CD4-positive, alpha-beta T cell treated with Interleukin-4 for 1 hour (primary cell): ENCODE measurements around the gene FNBP1L.
A peak's percentile ranks its signal among the peaks of the same experiment; 100 is the strongest.
"Not testable (repeated sequence)": the region's sequence is repeated elsewhere in the genome, so short reads cannot be mapped to it uniquely, and the experiment has no call there.

ENCODE experiments used
- DNase-seq, 2 donors: peaks; one replicate each; pipeline ENCODE4 v3.0.0-alpha.2; 2020 to 2022

The FNBP1L gene

DNA sequence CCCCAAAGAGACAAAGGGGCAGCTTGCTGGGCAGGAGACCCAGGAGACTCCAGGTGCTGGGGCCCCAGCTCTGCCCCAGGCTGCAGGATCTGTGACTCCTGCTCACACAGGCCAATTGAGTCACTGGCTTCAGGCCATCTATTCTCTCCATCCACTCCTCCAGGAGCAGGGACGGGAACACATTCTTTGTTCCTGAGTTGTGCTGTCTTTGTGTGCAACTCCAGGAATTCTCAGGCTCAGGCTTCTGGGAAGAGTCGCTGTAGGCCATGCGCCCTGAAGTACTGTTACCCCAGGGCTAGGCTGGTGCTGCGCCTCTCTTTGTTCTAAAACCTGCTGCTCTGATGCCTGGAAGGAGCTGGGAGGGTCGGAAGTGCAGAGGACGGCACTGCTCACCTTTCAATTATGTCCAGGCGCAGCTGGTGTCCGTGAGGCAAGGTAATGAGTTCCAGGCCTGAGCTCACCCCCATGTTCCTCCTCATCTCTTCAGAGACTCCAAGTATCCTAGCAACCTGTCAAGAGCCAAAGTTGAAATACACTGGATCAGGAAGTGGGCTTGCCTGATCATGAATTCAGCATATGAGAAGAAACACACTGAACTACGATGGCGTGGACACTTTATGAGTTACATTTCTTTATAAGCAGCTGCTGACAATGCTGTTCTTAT is 127.8 kb downstream of the FNBP1L start:
- no peak for DNase-seq

DNA sequence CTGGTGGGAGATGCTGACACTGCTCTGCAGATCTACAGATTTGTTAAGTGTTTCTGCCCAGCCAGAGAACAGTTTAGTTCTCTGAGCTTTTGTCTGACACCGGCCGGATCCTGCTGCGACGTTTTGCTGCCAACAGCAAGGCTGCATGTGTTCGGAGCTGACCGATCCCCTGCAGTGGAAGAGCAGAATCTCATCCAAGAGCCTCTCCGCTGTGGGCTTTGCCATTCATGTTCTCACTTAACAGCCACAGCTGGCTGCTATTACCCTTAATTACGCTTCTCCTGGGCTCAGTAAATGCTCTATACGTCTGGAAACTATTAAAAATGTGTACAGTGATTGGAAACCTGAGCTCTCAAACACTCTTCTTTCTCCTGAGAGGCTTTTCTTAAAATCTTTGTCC is 128.4 kb downstream of the FNBP1L start:
- no peak for DNase-seq

DNA sequence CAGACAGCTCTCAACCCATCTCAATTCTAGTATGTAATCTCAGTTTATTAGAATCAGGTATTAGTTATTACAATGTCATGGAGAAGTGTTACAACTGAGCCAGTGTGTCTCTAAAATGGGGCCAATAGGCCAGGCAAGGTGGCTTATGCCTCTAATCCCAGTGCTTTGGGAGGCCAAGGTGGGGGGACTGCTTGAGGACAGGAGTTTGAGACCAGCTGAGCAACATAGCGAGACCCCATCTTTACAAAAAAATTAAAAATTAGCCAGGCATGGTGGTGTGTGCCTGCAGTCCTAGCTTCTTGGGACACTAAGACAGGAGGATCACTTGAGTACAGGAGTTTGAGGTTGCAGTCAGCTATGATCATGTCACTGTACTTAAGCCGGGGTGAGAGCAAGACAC is 128.8 kb downstream of the FNBP1L start:
- DNase-seq = no peak

DNA sequence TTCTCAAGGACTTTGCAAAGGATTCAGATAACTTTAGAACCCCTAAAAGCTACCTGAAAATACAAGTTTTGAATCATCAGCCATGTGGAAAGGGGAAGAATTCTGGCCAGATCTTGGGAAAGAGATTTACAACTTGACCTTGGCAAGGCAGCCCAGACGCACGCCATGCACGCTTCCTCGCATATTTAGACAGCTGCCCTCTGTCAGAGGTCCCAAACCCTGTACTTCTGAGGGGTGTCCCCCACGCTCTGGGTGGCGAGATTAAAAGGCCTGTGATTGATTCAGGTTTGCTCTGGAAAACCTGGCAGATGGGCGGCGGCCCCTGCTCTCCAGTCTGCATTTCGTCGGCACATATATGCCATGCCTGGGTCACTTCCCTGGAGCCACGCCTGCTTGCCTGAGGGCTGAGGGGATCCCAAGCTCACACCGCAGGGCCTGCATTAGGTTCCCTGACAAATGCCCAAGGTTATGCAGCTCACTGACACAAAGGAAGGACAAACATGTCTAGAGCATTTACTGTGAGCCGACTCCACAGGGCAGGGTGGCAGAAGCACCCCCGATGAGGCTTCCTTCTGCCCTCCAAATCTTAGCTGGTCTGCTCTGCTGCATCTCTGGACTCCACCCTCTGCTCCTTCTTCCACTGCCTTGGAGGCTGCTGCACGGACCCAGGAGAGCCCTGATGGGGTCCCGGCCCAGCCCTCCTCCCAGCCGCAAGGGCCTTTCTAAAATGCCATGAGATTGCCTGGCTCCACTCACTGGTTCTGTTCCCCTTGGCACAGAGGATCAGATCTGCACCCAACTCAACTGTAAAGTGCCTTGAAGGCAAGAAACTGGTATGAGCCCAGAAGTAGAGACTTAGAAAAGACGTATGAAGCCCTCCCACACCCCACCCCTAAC is 129.9 kb downstream of the FNBP1L start:
- no peak for DNase-seq

DNA sequence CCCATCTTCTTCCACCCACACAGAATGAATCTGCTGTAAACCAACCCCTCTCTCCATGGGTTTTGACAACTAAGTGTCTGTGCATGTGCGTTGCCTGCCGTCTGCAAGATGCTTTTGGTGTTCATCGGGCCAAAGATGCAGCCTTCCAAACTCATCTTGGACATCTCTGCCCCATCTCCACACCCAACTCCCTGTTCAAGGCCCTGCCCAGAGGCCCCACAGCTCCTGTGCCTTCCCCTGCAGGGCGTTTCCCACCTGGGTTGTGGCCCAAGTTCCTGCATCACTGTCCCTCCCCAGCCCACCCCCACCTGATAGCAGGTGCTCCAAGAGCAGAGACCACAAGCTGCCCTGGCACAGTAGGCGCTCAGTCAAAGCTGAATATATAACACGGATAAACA is 130.5 kb downstream of the FNBP1L start:
- no peak for DNase-seq

DNA sequence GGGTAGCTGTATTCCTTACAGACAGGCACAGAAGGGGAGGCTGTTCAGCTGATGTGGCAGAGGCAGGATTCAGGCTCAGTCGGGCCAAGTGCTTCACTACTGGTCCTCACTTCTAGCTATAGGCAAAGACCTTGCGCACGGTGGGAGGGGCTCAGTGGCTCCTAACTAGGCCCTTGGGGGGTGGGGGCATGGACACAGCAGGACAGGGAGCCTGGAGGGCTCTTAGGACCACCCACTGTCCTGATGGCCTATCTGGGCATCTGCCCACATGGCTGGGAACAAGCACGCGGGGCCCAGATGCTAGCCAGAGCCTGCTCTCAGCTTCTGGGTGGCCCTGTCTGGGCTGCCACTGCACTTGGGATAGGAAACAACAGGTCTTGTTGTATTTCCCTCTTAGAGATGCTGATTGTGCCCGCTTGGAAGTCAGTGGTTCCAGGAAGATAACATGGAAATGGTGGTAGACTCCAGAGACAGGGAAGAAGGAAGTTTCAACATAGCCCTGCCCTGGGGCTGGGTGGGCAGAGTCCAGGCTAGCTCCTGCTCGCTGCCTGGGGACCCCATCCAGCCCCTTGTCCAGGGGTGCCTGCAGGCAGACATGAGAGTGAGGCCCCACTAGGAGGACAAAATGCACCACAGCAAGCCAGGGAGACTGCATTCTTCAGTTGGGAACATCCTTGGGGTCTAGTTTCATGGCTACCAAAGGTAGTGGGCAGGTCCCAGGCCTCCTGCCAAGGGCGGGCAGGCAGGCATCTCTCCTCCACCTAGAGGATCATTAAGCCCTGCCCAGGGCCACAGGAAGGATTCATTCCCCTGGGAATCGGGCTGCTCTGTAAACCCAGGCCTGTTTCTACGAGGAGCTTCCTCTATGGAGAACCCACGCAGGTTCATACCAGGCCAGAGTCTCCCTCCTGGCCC is 131.2 kb downstream of the FNBP1L start:
- DNase-seq = no peak

DNA sequence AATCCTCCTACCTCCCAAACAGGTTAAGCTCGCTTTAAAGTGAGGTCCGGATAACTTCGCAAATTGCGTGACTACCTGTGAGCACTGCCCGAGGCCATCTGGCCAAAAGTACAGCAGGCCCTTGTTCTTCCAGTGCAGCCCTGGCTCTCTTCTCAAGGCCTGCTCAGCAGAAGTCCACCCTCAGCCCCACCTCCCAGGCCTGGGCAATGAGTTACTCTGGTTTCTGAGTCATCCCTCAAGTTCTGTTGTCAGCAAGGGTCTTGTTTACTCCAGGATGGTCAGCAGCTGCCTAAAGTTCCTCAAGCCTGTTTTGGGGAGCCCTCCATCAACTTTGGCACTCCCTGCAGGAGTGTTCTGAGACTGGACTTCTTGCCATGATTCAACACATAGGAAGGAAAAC is 132.0 kb downstream of the FNBP1L start:
- DNase-seq = no peak

DNA sequence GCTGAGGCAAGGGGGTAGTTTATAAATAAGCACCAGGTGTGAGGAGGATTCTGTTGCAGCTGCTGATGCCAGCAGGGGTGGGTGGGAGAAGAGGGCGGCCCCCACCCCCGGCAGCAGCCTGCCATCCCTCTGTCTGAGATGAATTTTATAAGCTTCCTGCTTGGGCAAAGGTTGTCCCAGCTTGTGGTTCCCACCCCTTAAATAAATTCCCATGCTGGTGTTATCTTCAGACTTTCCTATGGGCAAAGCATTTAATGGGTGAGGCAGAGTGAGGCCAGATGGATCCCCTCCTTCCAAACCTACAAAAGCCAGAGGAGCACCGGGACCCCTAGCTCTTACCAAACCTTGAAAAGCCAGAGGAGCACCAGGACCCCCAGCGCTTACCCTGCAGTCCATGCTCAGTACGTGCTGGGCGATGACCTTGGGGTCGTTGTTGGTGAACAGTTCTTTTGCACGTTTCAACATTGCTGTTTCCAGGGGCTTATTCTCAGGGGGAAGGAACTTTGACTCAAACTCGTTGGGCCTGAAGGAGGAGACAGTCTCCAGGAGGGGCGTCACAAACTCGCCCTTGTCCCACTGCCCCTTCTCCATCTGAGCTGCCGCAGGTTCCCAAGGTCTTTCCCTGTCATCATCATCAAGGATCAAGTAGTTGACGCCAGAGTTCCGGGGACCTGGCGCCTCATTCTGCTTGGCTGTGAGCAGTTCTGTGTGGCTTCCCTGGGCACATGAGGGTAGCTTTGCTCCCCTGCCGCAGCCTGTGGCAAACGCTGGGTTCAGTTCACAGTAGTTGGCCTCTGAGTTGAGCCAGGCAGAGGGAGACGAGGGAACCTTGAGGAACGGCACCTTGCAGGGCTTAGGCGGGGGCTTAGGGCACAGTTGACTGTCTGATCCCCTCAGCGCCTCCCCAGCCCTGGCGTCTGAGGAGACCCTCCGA is 134.3 kb downstream of the FNBP1L start:
- no peak for DNase-seq

DNA sequence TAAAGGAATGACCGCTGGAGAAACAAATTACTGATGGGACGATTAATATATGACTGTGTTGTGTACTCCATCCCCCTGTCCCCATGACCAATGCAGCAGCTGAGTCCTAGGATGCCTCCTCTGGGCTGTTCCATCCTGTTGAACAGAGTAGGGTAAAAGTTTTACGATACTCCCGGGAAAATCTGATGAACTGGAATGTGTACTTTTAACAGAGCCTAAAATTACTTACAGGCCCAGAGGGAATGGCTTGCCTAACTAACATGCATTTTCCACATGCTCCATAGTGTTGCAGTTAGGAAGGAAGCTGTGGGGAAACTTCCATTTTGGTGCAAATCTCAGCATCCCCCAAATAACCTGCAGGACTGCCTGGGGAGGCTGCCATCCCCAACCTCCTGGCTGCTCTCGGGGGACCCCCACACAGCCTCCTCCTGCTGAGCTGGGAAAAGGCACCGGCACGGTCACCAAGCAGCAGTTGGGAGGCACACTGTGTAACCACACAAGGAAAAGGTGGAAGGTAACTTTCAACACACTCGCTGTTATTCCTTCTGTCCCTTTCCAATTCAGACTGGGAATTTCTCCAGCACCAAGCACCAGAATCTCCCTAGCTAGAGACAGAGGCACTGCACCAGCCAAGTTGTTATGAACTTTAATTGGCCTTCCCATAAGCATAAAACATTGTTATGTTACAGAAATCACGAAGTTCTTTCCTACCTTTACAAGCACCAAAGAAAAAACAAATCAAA is 136.5 kb downstream of the FNBP1L start:
- DNase-seq = no peak

DNA sequence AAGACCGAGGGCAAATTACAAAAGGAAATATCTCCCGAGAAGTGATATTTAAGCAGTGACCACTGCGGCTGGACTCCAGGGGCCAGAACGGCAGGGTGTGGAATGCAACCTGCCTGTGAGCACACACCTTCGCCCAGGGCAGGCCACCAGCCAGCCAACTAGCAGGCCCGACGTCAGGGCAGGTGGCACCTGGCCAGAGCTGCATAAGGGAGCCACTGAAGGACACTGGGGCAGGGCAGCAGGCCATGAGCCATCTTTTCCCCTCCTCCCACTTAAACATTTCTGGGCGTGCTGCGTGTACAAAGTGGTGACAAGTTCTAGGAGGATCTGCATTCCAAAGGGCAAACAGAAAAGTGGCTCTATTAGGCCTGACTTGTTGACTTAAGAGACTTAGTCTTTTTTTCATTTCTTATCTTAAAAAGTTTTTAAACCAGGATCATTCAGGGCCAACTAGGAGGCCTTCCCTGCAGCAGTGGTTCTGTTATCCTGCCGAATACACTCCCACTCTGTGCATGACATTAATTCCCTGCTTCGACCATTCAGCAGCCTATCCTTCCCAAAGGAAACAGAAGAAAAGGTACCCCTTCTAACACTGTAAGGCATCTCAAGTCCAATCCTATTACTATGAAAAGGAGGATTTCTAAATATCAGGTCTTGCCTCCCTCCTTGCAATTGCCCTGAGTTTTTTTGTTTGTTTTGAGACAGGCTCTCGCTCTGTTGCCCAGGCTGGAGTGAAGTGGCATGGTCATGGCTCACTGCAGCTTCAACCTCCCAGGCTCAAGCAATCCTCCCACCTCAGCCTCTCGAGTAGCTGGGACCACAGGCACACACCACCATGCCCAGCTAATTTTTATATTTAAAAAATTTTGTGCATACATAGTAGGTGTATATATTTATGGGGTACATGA is 137.4 kb downstream of the FNBP1L start:
- no peak for DNase-seq

DNA sequence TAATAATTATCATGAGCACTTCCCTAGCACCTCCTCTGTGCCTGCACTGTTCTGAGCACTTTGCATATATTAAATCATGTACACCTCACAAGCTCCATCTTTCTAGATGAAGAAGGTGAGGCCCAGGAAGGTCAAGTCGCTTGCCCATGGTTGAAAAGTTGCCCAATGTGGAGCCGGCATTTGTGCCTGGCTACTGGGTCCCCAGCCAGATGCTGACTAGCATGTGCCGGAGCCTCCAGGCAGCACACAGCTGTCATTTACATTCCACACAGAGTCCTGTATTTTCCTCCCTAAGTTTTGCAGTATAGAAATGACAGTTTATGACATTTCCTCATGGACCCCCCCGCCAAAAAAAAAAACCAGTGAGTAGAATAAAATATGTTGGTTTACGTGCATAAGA is 139.4 kb downstream of the FNBP1L start:
- DNase-seq = no peak

DNA sequence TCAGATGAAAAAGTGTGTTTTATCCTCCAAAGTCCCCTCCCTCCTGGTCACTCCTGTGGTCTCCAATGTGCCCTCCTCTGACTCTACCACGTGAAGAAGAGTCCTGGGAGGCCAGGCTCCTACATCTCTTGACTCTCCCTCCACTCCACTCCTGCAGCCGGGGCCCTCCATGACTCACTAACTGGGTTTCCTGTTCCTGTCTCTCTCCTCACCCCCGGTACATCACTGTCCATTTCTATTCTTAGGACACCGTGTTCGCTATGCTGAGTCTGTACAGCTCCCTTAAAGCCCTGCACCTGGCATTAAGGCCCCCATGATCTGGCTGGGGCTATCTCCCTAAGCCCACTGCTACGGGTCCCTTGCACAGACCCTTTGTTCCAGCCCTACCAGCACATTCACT is 140.3 kb downstream of the FNBP1L start:
- DNase-seq = no peak

DNA sequence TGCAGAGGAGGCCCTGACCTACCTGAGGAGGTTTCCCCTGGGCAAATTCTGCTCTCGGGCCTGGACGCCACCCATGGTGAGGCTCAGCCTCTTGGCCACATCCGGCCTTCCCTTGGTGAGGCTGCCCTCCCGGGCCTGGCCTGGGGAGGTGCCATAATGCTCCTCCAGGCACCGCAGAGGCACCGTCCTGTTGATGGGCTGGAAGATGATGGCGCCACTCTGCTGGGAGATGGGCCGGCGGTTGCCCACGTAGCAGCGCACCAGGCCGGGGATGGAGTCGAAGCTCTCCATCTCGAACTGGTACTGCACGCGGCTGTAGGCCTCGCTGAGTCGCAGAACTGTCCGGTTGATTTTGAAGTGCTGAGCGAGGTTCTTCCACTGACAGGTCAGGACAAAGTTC is 141.0 kb downstream of the FNBP1L start:
- no peak for DNase-seq

DNA sequence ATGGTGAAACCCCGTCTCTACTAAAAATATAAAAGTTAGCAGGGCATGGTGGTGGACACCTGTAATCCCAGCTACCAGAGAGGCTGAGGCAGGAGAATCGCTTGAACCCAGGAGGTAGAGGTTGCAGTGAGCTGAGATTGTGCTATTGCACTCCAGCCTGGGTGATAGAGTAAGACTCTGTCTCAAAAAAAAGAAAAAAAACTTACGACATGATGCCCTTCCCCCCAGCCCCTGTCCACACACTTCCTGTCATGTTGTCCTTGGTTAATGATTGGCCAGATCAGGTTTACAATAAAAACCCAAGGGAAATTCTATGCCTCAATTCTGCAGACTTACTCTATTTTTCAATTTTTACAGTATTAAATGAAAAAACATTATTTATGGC is 143.4 kb downstream of the FNBP1L start:
- not testable (repeated sequence) for DNase-seq

DNA sequence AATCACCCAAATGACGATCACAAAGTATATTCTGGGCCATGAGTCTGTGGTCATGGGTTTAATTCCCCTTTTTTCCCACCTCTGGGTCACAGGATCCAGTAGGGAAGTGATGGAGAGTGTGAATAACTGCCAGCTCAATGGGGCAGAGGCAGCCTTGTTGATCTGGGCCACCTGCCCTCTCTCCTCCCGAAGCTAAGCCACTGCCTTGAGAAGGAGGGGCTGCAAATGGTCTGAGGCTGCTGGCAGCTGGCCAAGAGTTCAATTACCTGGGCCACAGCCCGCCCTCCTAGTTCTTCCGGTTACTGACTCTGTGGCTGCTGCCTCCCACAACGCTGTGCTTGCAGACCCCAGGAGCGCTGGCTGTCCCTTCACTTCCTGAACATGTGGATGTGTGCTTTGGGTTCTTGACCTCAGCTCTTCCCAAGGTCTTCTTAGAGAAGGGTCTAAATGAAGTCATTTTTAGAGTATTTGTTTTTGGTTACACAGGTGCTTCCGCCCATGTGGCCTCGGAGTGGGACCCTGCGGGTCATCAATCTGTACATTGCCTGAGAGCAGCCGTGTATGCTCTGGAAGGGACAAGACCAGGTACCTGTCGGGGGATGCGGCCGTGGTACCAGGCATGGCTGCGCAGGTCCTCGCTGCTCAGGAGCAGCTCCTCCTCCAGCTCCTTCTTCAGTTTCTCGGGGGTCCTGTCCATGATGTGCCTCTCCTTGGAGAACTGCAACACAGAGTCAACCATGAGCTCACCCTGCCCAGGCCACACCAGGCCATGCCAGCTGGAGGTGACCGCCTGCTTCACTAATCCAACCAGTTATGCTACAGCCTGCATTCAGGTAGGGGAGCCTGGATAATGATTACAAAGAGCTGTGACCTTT is 144.0 kb downstream of the FNBP1L start:
- DNase-seq = peak in 1 of 2 donors; percentile 38

DNA sequence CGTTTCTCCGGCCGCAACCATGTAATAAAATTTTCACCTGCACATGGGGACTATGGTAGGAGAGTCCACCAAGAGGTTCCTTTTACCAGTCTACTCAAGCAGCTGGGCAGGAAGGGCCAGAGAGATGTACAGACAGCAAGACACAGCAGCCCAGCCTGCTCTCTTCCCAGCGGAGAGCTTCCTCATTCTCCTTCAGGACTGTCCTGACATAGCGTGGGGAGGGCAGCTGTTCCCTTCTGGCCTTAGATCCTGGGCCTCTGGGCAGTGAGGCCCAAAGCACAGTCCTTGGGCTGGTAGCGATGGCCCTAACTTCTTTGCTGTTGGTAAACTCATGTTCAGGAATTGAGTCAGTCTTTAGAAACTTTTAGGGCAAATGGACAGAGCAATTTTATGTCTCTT is 144.6 kb downstream of the FNBP1L start:
- DNase-seq = no peak

DNA sequence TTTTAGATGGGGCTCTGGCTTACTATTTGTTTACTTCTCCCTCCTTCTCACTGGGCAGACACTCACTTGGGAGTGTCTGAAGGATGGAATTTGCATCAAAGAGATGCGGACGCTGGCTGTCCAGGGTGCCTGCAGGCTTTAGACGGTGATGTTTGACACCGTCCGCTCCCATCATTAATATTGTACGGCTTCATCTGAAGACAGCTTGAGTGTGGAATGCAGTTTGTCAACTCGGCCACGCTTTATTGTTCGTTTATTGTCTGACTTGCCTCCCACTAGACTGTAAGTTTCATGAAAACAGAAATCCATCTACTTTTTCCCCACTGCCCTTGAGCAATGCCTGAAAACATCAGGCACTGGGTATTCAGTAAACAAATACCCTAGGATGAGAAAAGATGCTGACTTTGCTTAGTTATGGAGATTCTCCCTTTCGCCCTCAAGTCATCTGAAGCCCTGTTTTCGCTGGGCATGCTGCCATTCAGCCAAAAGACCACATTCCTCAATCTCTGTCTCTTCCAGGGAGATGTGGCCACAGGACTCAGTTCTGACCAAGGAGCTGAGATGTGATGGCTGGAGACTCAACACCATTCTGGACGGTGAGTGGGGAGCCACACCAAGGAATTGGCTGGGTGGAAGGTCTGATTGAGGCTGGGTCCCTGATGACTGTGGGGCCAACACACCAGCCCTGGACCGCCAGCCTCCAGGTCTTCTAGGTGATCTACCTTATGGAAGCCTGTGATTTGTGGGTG is 146.1 kb downstream of the FNBP1L start:
- no peak for DNase-seq

DNA sequence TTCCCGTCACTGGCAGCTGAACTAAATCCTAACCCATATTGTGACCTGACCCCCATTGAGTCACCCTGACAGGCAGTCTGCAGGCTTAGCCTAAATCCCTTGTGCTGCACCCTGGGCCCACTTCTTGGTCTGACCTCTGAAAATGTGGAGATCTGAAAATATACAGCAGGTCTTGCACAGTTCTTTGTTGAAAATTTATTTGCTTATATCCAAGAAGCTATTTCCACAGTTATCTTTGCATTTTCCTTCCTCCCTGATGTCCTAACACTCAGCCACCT is 146.6 kb downstream of the FNBP1L start:
- no peak for DNase-seq

DNA sequence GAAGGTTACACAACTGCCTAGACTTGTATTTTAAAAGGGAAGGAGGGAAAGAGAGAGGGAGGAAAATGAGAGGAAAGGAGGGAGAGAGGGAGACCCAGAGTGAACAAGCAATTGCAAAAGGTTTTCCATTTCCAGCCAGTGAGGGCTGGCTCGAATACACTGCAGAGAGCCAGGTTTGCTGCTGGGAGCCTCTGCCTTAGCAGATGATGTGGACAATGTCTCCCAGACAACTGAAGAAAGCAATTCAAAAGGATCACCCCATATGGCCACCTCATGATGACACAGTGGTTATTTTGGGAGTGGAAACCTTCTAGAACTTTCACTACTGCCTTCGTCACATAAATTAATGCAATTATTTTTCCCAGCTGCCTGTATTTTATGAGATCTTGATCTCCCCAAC is 147.3 kb downstream of the FNBP1L start:
- no peak for DNase-seq
